ENCODE results near the gene ERC1.

DNA sequence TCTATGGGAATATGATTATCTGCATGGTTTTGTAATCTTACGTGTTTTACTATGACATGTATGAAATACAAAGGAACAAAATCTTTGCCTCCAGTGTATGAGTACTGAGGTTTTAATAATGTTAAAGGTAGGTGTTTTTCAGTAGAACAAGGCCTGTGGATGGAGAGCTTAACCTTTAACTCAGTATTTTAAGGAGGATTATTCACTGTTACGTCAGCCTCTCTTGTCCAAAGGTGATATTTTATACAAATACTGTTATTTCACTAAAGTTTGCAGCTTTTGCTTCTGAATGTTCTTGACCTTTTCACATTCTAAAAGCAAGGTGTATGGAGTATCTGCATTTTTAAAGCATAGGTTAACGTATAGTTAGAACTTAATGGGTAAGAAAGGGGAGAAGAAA is 195.3 kb downstream of the ERC1 start:
- TF ChIP-seq, protein P1, sequence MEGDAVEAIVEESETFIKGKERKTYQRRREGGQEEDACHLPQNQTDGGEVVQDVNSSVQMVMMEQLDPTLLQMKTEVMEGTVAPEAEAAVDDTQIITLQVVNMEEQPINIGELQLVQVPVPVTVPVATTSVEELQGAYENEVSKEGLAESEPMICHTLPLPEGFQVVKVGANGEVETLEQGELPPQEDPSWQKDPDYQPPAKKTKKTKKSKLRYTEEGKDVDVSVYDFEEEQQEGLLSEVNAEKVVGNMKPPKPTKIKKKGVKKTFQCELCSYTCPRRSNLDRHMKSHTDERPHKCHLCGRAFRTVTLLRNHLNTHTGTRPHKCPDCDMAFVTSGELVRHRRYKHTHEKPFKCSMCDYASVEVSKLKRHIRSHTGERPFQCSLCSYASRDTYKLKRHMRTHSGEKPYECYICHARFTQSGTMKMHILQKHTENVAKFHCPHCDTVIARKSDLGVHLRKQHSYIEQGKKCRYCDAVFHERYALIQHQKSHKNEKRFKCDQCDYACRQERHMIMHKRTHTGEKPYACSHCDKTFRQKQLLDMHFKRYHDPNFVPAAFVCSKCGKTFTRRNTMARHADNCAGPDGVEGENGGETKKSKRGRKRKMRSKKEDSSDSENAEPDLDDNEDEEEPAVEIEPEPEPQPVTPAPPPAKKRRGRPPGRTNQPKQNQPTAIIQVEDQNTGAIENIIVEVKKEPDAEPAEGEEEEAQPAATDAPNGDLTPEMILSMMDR (conservative IDR thresholded peaks at IDR 0.05; ENCODE audit: low read depth, low read length) = no peak
- no peak for TF ChIP-seq EZH2 (IDR thresholded peaks at IDR 0.05; ENCODE audit: low read length, unreplicated experiment)
- TF ChIP-seq EZH2phosphoT487 (IDR thresholded peaks at IDR 0.05; ENCODE audit: borderline replicate concordance, low read length) = no peak
